NCI-H446 treated with DMSO at 0.1 percent for 48 hours (cell line): ENCODE measurements around the gene TGFA.
"Not testable (repeated sequence)": the region's sequence is repeated elsewhere in the genome, so short reads cannot be mapped to it uniquely, and the experiment has no call there.

Source experiments
- DNase-seq: peaks from one replicate; lab custom pipeline; 2025; lab: John Stamatoyannopoulos, UW

The TGFA gene

GRCh38 chr2:70498054-70498453 is 55.6 kb downstream of the TGFA start:
- no peak for DNase-seq

GRCh38 chr2:70496819-70497218 is 56.8 kb downstream of the TGFA start:
- DNase-seq = no peak

- no peak for DNase-seq
Observed at GRCh38 chr2:70494293-70494886, 59.2 kb downstream of the TGFA start.

- DNase-seq = no peak
Observed at GRCh38 chr2:70490381-70490780, 63.2 kb downstream of the TGFA start.

- no peak for DNase-seq
Observed at GRCh38 chr2:70489165-70489564, 64.5 kb downstream of the TGFA start.

- no peak for DNase-seq
Observed at GRCh38 chr2:70484086-70484485, 69.5 kb downstream of the TGFA start.

- no peak for DNase-seq
Observed at GRCh38 chr2:70482401-70482800, 71.2 kb downstream of the TGFA start.

- DNase-seq = no peak
Observed at GRCh38 chr2:70480468-70480867, 73.2 kb downstream of the TGFA start.

- DNase-seq = no peak
Observed at GRCh38 chr2:70479816-70480215, 73.8 kb downstream of the TGFA start.

- no peak for DNase-seq
Observed at GRCh38 chr2:70477441-70477844, 76.2 kb downstream of the TGFA start.

GRCh38 chr2:70475266-70475665 is 78.4 kb downstream of the TGFA start:
- no peak for DNase-seq

- DNase-seq = no peak
Observed at GRCh38 chr2:70474256-70474848, 79.3 kb downstream of the TGFA start.

GRCh38 chr2:70473101-70473722 is 80.4 kb downstream of the TGFA start:
- DNase-seq = no peak

- no peak for DNase-seq
Observed at GRCh38 chr2:70472221-70472890, 81.3 kb downstream of the TGFA start.

- DNase-seq = no peak
Observed at GRCh38 chr2:70471129-70471528, 82.5 kb downstream of the TGFA start.

- no peak for DNase-seq
Observed at GRCh38 chr2:70469961-70470360, 83.7 kb downstream of the TGFA start.

- DNase-seq = no peak
Observed at GRCh38 chr2:70469435-70469834, 84.2 kb downstream of the TGFA start.

- no peak for DNase-seq
Observed at GRCh38 chr2:70468878-70469277, 84.7 kb downstream of the TGFA start.

- DNase-seq = no peak
Observed at GRCh38 chr2:70467831-70468779, 85.5 kb downstream of the TGFA start.

GRCh38 chr2:70467237-70467636 is 86.4 kb downstream of the TGFA start:
- DNase-seq = no peak

- DNase-seq = not testable (repeated sequence)
Observed at GRCh38 chr2:70466647-70467046, 87.0 kb downstream of the TGFA start.

GRCh38 chr2:70463997-70464396 is 89.6 kb downstream of the TGFA start:
- no peak for DNase-seq
